Upper lobe of right lung (tissue), 1 donor: ENCODE measurements around the gene DGKI. TPM values are rescaled to one million over a fixed set of nuclear protein-coding genes. Genes with fewer than 3 reads are reported as not detected.

Source experiments
- ATAC-seq: fragments of 200-7000 bp; cut with Tn5 transposase; one replicate; pipeline ENCODE4 v1.9.1; 2020; ENCODE audit warnings: mild to moderate bottlenecking, moderate library complexity
- DNase-seq: peaks from one replicate; pipeline ENCODE4 v3.0.0-alpha.2; 2020
- H3K27ac ChIP-seq: fragments of 200-600 bp; one replicate; pipeline ENCODE4 v1.8.0; 2022
- H3K27me3 ChIP-seq: fragments of 200-600 bp; one replicate; pipeline ENCODE4 v1.8.0; 2022; ENCODE audit warnings: mild to moderate bottlenecking
- H3K36me3 ChIP-seq: fragments of 200-600 bp; one replicate; pipeline ENCODE4 v1.8.0; 2022
- H3K4me1 ChIP-seq: fragments of 200-600 bp; one replicate; pipeline ENCODE4 v1.8.0; 2022
- H3K4me3 ChIP-seq: fragments of 200-600 bp; one replicate; pipeline ENCODE4 v1.8.0; 2022; ENCODE audit warnings: mild to moderate bottlenecking
- H3K9me3 ChIP-seq: fragments of 200-600 bp; one replicate; pipeline ENCODE4 v1.8.0; 2022
- intact Hi-C: fragments of 100-400 bp; cut with DNase I; formaldehyde crosslinking; loops from one replicate; pipeline ENCODE4 v1.11.0; 2022
- total RNA-seq: library from RNA; stranded (reverse); fragmentation: NEBNext Ultra II Directional; extraction: Animal tissue kit (Norgen Biotek cat#: 25700); gene quantifications from one replicate; pipeline ENCODE4 v1.2.1, GENCODE V29; 2021
- TF ChIP-seq, protein P1 (sequence below): fragments of 200-600 bp; IDR thresholded peaks from one replicate; pipeline ENCODE4 v1.8.0; 2022; ENCODE audit warnings: antibody characterized with exemption
- donor health status: DM: no; HTN: yes; CAD: no; lungs with severe emphysema.

DGKI gene
- total RNA-seq, 1 donor from 2014 or later, result 0.67 TPM

DNA sequence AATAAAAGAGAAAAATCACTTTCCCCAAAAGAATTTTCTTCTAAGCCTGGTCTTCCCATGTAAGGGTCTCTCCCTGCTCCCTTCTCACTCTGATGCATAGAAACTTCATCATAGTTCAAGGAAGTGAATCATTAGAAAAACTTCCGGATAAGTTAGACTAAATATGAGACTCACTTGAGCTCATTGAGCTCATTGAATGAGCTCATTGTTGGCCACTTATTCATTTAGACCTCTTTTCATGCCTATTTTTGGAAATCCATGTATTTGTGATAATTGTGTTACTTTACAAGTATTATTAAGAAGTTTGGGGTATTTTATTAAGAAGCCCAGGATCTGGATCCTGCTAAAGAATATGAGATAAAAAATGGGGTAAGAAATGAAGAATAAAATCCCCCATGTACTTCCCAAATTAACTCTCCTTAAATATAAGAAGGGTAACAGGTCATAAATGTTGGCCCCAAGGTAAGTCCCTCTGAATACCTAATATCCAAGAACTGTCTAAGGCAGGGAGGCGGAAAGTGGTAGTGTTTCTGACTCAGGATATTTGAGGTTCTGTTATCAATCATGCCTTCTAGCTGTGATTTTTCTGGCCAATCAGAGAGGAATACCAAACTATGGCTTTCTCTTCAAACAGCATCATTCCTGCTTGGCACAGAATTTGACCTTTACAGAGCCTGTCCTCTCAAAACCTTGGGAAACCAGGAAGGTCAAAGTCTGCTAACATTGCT, 266.7 kb downstream of the DGKI start:
- intact Hi-C loops, result no loop called here
- Histone ChIP-seq H3K4me3 (no peak overlapping the region), H3K36me3 (no peaks in the 10 kb centered on the region), H3K9me3 (no peaks in the 10 kb centered on the region), H3K4me1 (no peaks in the 10 kb centered on the region), H3K27me3 (no peaks in the 10 kb centered on the region), H3K27ac (no peak overlapping the region)
- ATAC-seq (no peak), DNase-seq (no peak)
- TF ChIP-seq, protein P1, sequence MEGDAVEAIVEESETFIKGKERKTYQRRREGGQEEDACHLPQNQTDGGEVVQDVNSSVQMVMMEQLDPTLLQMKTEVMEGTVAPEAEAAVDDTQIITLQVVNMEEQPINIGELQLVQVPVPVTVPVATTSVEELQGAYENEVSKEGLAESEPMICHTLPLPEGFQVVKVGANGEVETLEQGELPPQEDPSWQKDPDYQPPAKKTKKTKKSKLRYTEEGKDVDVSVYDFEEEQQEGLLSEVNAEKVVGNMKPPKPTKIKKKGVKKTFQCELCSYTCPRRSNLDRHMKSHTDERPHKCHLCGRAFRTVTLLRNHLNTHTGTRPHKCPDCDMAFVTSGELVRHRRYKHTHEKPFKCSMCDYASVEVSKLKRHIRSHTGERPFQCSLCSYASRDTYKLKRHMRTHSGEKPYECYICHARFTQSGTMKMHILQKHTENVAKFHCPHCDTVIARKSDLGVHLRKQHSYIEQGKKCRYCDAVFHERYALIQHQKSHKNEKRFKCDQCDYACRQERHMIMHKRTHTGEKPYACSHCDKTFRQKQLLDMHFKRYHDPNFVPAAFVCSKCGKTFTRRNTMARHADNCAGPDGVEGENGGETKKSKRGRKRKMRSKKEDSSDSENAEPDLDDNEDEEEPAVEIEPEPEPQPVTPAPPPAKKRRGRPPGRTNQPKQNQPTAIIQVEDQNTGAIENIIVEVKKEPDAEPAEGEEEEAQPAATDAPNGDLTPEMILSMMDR, result no peak

DNA sequence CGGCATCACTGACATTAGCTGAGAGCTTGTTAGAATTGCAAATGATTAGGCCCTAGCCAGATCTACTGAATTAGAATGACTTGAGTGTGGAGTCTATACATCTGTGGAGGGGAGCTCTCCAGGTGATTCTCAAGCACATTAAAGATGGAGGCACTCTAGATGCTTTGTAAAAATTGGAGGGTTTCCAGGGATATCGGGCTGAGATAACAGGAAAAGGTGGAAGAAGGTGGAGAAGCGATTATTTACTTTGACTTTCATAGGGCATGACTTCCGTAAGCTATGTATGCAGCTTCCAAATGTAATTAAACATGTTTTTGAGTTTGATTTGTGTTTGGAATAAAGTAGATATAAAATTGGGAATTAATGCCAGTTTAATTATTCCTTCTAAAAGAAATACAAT, 268.2 kb downstream of the DGKI start:
- H3K4me3 ChIP-seq, result no peak overlapping the region
- TF ChIP-seq, protein P1, result no peak
- no peaks in the 10 kb centered on the region for H3K4me1 ChIP-seq
- H3K9me3 ChIP-seq, result no peaks in the 10 kb centered on the region
- DNase-seq (no peak), ATAC-seq (no peak)
- H3K27me3 ChIP-seq, result no peaks in the 10 kb centered on the region
- H3K36me3 ChIP-seq, result no peaks in the 10 kb centered on the region
- H3K27ac ChIP-seq, result no peak overlapping the region
- intact Hi-C loops, result no loop called here

DNA sequence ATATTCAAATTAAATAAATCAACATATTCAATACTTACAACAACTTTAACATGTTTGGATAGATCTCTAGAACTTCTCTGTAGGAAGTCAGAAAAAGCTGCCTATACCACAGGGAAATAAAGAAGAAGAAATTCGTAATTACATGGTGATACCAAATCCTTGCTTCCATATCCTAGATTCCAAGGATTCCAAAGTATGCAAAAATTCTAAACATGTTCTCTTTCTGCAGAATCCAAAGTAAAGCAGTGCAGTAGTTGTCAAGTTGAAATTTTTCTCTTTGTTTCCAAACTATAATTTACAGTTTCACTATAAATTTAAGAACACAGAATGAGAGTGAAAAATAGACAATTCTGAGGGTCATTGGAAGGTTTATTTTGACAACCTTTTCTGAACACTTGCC, 269.6 kb downstream of the DGKI start:
- no peak for DNase-seq

DNA sequence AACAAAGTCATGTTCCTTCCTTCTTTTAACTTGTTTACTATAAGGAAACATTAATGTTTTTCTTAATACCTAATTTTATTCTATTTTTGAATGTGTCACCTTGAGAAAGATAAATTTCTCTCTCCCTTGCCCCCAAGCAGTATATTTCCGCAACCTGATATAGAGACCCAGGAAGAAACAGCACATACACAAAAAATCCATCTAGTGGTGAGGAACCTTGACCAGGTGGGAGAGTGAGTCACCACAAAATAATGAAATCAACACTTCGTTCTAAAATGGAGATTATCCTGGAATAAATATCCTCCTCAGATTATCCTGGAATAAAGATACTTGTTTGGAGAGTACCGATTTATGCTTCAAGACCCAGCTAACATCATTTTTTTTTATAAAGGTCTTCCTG, 270.3 kb downstream of the DGKI start:
- Histone ChIP-seq H3K4me3 (no peak overlapping the region), H3K9me3 (no peaks in the 10 kb centered on the region), H3K27me3 (no peaks in the 10 kb centered on the region), H3K36me3 (no peaks in the 10 kb centered on the region), H3K27ac (no peak overlapping the region), H3K4me1 (no peaks in the 10 kb centered on the region)
- ATAC-seq (no peak), DNase-seq (no peak)
- intact Hi-C loops, result no loop called here
- TF ChIP-seq, protein P1, result no peak

More for the DNA sequence above, 269.6 kb downstream of the DGKI start:
- H3K4me1 ChIP-seq, result no peaks in the 10 kb centered on the region
- no peaks in the 10 kb centered on the region for H3K9me3 ChIP-seq
- TF ChIP-seq, protein P1, result no peak
- H3K4me3 ChIP-seq, result no peak overlapping the region
- H3K36me3 ChIP-seq, result no peaks in the 10 kb centered on the region
- intact Hi-C loops, result no loop called here
- no peak overlapping the region for H3K27ac ChIP-seq
- no peaks in the 10 kb centered on the region for H3K27me3 ChIP-seq
- no peak for ATAC-seq

DNA sequence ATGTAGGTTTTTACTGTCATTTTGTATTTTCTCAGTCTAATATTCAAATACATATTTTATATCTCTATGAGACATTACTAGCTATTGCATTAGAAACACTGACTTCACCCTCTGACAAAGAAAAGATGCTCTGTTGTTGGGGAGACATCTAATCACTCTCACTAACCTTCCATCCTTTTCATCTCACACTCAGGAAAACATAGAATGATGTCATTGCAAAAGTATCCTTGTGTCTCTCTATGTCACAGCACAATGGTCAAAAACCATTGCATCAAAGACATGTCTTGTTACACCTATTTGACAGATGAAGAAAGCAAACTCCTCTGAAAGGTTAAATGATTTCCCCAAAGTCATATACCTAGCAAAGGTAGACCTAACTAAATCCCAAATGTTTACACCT, 272.0 kb downstream of the DGKI start:
- Histone ChIP-seq H3K9me3 (no peaks in the 10 kb centered on the region), H3K27me3 (no peaks in the 10 kb centered on the region), H3K4me1 (no peaks in the 10 kb centered on the region), H3K4me3 (no peak overlapping the region), H3K27ac (no peak overlapping the region), H3K36me3 (no peaks in the 10 kb centered on the region)
- ATAC-seq (no peak), DNase-seq (no peak)
- TF ChIP-seq, protein P1, result no peak
- intact Hi-C loops, result no loop called here
